ACC112 (cell line): ENCODE results near the gene KNSTRN.

ENCODE experiments used
- H2AFZ ChIP-seq: fragments of 200-600 bp; sonication (generic); one replicate; pipeline ENCODE4 v1.6.0; 2017; ENCODE audit warnings: antibody characterized with exemption, low read length; ENCODE audit not compliant: unreplicated experiment
- H3K27ac ChIP-seq: fragments of 200-600 bp; sonication (generic); 2 replicates; pipeline ENCODE4 v1.5.1; 2014; ENCODE audit warnings: low read depth, mild to moderate bottlenecking, antibody characterized with exemption, low read length, moderate library complexity
- H3K27me3 ChIP-seq: fragments of 200-600 bp; sonication (generic); 2 replicates; pipeline ENCODE4 v1.6.1; 2014; ENCODE audit warnings: mild to moderate bottlenecking, antibody characterized with exemption, low read length, moderate library complexity, mixed read lengths; ENCODE audit not compliant: insufficient read depth
- H3K36me3 ChIP-seq: fragments of 200-600 bp; sonication (generic); 2 replicates; pipeline ENCODE4 v1.6.1; 2016; ENCODE audit warnings: mild to moderate bottlenecking, antibody characterized with exemption, low read length, moderate library complexity, mixed read lengths; ENCODE audit not compliant: insufficient read depth
- H3K4me1 ChIP-seq: fragments of 200-600 bp; sonication (generic); one replicate; pipeline ENCODE4 v1.6.1; 2016; ENCODE audit warnings: low read length, mixed read lengths; ENCODE audit not compliant: insufficient read depth, unreplicated experiment, control insufficient read depth
- H3K4me3 ChIP-seq: fragments of 200-600 bp; sonication (generic); 2 replicates; pipeline ENCODE4 v1.5.1; 2014; ENCODE audit warnings: mild to moderate bottlenecking, low read depth, low read length
- H3K79me2 ChIP-seq: fragments of 200-600 bp; sonication (generic); one replicate; pipeline ENCODE4 v1.6.0; 2016; ENCODE audit warnings: low read length; ENCODE audit not compliant: control insufficient read depth, unreplicated experiment, insufficient read depth

KNSTRN gene

GRCh38 chr15:40357723-40358470 is 24.6 kb upstream of the KNSTRN start, which contains the start of gene DISP2:
TSS of gene DISP2 (plus strand) at chr15:40358219. CDS start at chr15:40358322, 103 bp downstream.
- Histone ChIP-seq H2AFZ (peak within 1 kb of the TSS; percentile 39), H3K4me1 (peaks cover 9% of the 10 kb centered on the region), H3K4me3 (peak within 1 kb of the TSS; percentile 74), H3K27ac (no peak within 1 kb of the TSS), H3K27me3 (peaks cover 4% of the 10 kb centered on the region; the same call in 1 of the 2 replicates), H3K36me3 (no peaks in the 10 kb centered on the region), H3K79me2 (no peaks in the 10 kb centered on the region)

GRCh38 chr15:40358471-40359353 is 23.8 kb upstream of the KNSTRN start:
- peaks cover 9% of the 10 kb centered on the region for H3K4me1 ChIP-seq
- no peak overlapping the region for H3K27ac ChIP-seq
- peaks cover 4% of the 10 kb centered on the region; the same call in 1 of the 2 replicates for H3K27me3 ChIP-seq
- no peaks in the 10 kb centered on the region for H3K79me2 ChIP-seq
- no peak overlapping the region for H2AFZ ChIP-seq
- H3K4me3 ChIP-seq: peak overlapping the region; percentile 74
- no peaks in the 10 kb centered on the region for H3K36me3 ChIP-seq

GRCh38 chr15:40360015-40360414 is 22.5 kb upstream of the KNSTRN start:
- H3K4me1 ChIP-seq: peaks cover 9% of the 10 kb centered on the region
- H3K79me2 ChIP-seq: no peaks in the 10 kb centered on the region
- H3K4me3 ChIP-seq: no peak overlapping the region
- no peak overlapping the region for H3K27ac ChIP-seq
- no peaks in the 10 kb centered on the region for H3K36me3 ChIP-seq
- no peak overlapping the region for H2AFZ ChIP-seq
- H3K27me3 ChIP-seq: peaks cover 4% of the 10 kb centered on the region; the same call in 1 of the 2 replicates

GRCh38 chr15:40361640-40362039 is 20.9 kb upstream of the KNSTRN start:
- H3K27me3 ChIP-seq: peaks cover 4% of the 10 kb centered on the region; the same call in 1 of the 2 replicates

GRCh38 chr15:40363611-40364010 is 18.9 kb upstream of the KNSTRN start:
- H3K27me3 ChIP-seq: peaks cover 3% of the 10 kb centered on the region; the same call in 1 of the 2 replicates
- H3K36me3 ChIP-seq: no peaks in the 10 kb centered on the region

More at GRCh38 chr15:40361640-40362039, 20.9 kb upstream of the KNSTRN start:
- Histone ChIP-seq H3K4me1 (peaks cover 9% of the 10 kb centered on the region), H3K27ac (no peak overlapping the region), H3K4me3 (no peak overlapping the region), H2AFZ (no peak overlapping the region), H3K36me3 (no peaks in the 10 kb centered on the region), H3K79me2 (no peaks in the 10 kb centered on the region)

GRCh38 chr15:40364251-40364650 is 18.3 kb upstream of the KNSTRN start:
- H3K27me3 ChIP-seq: no peaks in the 10 kb centered on the region
- peaks cover 5% of the 10 kb centered on the region for H3K4me1 ChIP-seq
- peaks cover 3% of the 10 kb centered on the region for H3K79me2 ChIP-seq
- no peaks in the 10 kb centered on the region for H3K36me3 ChIP-seq
- no peak overlapping the region for H3K4me3 ChIP-seq
- H2AFZ ChIP-seq: no peak overlapping the region
- H3K27ac ChIP-seq: no peak overlapping the region

More at GRCh38 chr15:40363611-40364010, 18.9 kb upstream of the KNSTRN start:
- H3K27ac ChIP-seq: no peak overlapping the region
- H3K79me2 ChIP-seq: no peaks in the 10 kb centered on the region
- H3K4me1 ChIP-seq: peaks cover 10% of the 10 kb centered on the region
- H2AFZ ChIP-seq: no peak overlapping the region
- H3K4me3 ChIP-seq: no peak overlapping the region

GRCh38 chr15:40365016-40365415 is 17.5 kb upstream of the KNSTRN start:
- no peak overlapping the region for H3K27ac ChIP-seq
- no peak overlapping the region for H3K4me3 ChIP-seq
- peaks cover 5% of the 10 kb centered on the region for H3K79me2 ChIP-seq
- H3K27me3 ChIP-seq: no peaks in the 10 kb centered on the region
- no peaks in the 10 kb centered on the region for H3K36me3 ChIP-seq
- no peak overlapping the region for H2AFZ ChIP-seq
- peaks cover 5% of the 10 kb centered on the region for H3K4me1 ChIP-seq

- no peaks in the 10 kb centered on the region for H3K27me3 ChIP-seq
- no peaks in the 10 kb centered on the region for H3K36me3 ChIP-seq
- no peak overlapping the region for H2AFZ ChIP-seq
- no peak overlapping the region for H3K4me3 ChIP-seq
- peaks cover 5% of the 10 kb centered on the region for H3K79me2 ChIP-seq
- no peak overlapping the region for H3K27ac ChIP-seq
- H3K4me1 ChIP-seq: peaks cover 5% of the 10 kb centered on the region
Measured at GRCh38 chr15:40365624-40366456, 16.7 kb upstream of the KNSTRN start.

GRCh38 chr15:40366457-40367370 is 15.8 kb upstream of the KNSTRN start:
- no peak overlapping the region for H3K27ac ChIP-seq
- H2AFZ ChIP-seq: no peak overlapping the region
- peaks cover 5% of the 10 kb centered on the region for H3K4me1 ChIP-seq
- no peaks in the 10 kb centered on the region for H3K36me3 ChIP-seq
- H3K79me2 ChIP-seq: peaks cover 5% of the 10 kb centered on the region
- no peaks in the 10 kb centered on the region for H3K27me3 ChIP-seq
- H3K4me3 ChIP-seq: no peak overlapping the region
